ENCODE results near the gene CLASP1.
"Not testable (repeated sequence)": the region's sequence is repeated elsewhere in the genome, so short reads cannot be mapped to it uniquely, and the experiment has no call there.

Gene CLASP1

DNA sequence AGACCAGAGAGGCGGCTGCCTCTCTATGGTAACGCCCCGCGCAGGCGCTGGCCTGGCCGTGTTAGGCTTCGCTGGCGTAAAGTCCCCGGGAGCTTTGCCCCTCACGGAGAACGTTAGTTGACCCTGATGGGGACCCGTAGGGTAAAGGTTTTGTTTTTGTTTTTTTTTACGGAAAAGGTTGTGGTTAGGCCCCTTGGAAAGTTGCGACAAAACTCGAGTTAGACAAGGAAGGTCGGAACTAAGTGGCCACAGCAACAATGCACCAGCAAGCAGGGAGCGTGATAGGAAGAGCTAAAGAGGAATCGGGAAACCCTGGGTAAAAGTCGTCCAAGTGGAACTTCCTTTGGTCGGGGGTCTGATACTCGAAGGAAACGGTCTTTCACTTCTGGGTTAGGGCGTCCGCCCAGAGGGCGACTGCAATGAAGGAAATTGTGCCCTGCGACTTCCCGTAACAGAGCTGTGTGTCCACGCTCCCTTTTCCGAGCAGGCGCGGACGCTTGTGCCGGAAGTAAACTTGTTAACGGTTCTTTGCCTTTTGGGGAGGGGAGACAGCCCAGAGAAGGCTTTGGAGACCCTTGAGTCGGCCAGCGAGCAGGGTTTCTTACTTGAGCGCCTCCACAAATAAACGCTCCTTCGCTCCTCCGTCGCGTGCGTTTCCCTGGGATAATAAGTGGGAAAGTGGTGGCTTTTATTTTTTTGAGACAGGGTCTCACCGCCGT is 493 bp upstream of the CLASP1 start:
- peak overlapping the region; percentile 99 to 100 for H3K27ac Mint-ChIP-seq
- peaks cover 29 to 62% of the 10 kb centered on the region in 2 donors for H3K4me1 Mint-ChIP-seq (ENCODE audit: low read depth in 2 of 2)
- H3K9me3 Mint-ChIP-seq: no peaks in the 10 kb centered on the region
- no peaks in the 10 kb centered on the region for H3K27me3 Mint-ChIP-seq
- DNase-seq: peak; percentile 93 to 95 (median 95)
- peak overlapping the region; percentile 98 to 100 for H3K4me3 Mint-ChIP-seq
- H3K36me3 Mint-ChIP-seq (ENCODE audit: insufficient read depth): peaks cover 32% of the 10 kb centered on the region
- ATAC-seq (replicated peaks): peak; percentile 92

DNA sequence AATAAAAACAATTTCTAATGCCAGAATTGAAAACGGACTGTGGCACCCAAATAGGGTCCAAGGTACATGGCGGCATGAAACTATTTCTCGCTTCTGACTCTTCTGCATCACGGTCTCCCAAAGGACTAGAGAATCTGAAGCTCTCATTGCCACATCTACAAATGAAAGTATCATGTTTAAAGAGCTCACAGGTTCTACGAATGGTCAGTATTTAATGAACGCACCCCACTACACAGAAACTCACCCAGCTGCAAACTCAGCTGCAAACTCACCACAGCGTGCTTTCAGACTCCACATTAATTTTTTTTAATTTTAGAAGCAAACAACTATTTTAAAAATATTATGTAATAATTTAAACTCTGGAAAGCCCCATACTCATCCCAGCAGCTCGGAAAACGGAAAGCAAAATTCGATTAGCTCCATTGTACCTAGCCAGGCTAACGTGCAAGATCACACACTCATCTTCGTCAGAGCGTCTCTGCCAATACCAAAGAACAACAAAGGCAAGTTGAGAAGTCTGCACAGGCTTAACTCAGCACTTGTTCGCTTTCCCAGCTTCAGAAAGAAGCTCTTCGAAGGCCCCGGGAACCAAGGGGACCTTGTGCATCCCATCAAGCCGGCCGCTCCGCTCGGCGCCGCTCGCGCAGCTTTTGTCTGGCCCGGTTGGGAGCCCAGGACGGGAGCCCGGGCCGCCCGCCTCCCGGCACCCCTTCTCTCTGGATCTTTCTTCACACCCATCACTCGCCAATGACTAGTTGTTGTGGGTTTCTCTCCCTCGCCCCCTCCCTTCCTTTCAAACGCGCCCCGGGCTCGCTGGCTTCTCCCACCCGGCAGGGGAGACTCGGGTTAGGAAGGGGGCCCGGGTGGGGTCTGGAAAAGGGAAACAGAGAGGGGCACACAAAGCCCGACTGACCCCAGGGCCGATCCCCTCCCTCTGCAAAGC is 785 bp downstream of the CLASP1 start:
- no peaks in the 10 kb centered on the region for H3K9me3 Mint-ChIP-seq
- DNase-seq (peak; percentile 39 to 55 (median 44)), ATAC-seq (replicated peaks) (peak; percentile 27)
- peak overlapping the region; percentile 98 to 100 for H3K4me3 Mint-ChIP-seq
- no peaks in the 10 kb centered on the region for H3K27me3 Mint-ChIP-seq
- H3K36me3 Mint-ChIP-seq (ENCODE audit: insufficient read depth): peaks cover 38% of the 10 kb centered on the region
- peaks cover 28 to 66% of the 10 kb centered on the region in 2 donors for H3K4me1 Mint-ChIP-seq (ENCODE audit: low read depth in 2 of 2)
- peak overlapping the region; percentile 99 to 100 for H3K27ac Mint-ChIP-seq

DNA sequence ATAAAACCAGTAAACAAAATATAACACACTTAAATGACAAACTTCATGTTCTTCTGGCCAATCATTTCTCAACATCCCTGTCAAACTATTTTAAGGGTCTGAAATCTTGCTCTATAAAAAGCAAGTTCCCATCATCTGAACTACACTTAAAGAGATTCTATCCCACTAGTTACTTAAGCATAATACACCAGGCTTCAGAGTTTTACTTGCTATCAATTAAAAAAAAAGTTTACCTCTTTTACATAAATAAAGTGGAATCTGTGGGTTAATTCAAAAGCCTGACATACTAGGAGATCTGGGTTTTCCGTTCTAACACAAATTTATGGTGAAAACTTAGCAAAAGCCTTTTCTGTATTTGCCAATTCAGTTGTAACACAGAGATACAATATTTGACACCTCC is 1.9 kb downstream of the CLASP1 start:
- peak overlapping the region; percentile 98 to 100 for H3K4me3 Mint-ChIP-seq
- H3K9me3 Mint-ChIP-seq: no peaks in the 10 kb centered on the region
- H3K4me1 Mint-ChIP-seq (ENCODE audit: low read depth in 2 of 2): peaks cover 25 to 64% of the 10 kb centered on the region in 2 donors
- H3K27me3 Mint-ChIP-seq: no peaks in the 10 kb centered on the region
- ATAC-seq (replicated peaks) (no peak), DNase-seq (no peak)
- peaks cover 40% of the 10 kb centered on the region for H3K36me3 Mint-ChIP-seq (ENCODE audit: insufficient read depth)
- peak overlapping the region; percentile 99 to 100 for H3K27ac Mint-ChIP-seq

DNA sequence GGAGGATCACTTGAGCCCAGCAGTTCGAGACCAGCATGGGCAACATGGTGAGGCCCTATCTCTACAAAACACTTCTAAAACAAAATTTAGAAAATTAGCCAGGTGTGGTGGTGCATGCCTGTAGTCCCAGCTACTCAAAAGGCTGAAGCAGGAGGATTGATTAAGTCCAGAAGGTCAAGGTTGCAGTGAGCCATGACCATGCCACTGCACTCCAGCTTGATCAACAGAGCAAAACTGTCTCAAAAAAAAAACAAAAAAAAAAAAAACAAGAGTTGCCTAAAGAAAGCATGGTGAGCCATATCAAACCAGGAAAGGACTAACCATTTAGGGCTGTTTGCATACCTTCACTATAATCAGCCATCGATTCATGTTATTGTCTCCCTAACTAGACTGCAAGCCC is 4.5 kb downstream of the CLASP1 start:
- H3K4me3 Mint-ChIP-seq: no peak overlapping the region
- H3K4me1 Mint-ChIP-seq (ENCODE audit: low read depth in 2 of 2): peaks cover 13 to 56% of the 10 kb centered on the region in 2 donors
- peaks cover 47% of the 10 kb centered on the region for H3K36me3 Mint-ChIP-seq (ENCODE audit: insufficient read depth)
- H3K27me3 Mint-ChIP-seq: no peaks in the 10 kb centered on the region
- ATAC-seq (replicated peaks) (no peak), DNase-seq (no peak)
- no peaks in the 10 kb centered on the region for H3K9me3 Mint-ChIP-seq
- peak overlapping the region; percentile 59 to 81 for H3K27ac Mint-ChIP-seq

DNA sequence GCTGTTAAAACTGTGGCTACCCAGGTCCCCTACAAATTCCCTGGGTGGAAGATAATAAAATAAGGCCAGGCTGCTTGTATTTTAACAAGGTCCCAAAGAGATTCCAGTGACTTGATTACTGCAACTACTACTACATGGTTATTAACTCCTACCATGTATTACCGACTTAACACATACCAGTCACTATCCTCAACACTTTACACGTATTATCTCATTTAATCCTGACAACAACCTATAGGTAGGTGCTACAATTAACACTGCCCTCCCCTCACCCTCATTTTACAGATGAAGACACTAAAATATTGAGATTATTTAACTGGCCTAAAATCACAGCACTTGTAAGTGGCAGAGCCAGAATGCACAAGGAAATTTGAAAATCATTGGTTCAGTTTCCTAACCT is 5.4 kb downstream of the CLASP1 start:
- Mint-ChIP-seq H3K27ac (peak overlapping the region in 1 of 2 donors; percentile 59), H3K4me3 (no peak overlapping the region), H3K4me1 (ENCODE audit: low read depth in 2 of 2) (peaks cover 12 to 53% of the 10 kb centered on the region in 2 donors), H3K36me3 (ENCODE audit: insufficient read depth) (peaks cover 39% of the 10 kb centered on the region), H3K9me3 (no peaks in the 10 kb centered on the region), H3K27me3 (no peaks in the 10 kb centered on the region)
- no peak for ATAC-seq (replicated peaks)
- no peak for DNase-seq

DNA sequence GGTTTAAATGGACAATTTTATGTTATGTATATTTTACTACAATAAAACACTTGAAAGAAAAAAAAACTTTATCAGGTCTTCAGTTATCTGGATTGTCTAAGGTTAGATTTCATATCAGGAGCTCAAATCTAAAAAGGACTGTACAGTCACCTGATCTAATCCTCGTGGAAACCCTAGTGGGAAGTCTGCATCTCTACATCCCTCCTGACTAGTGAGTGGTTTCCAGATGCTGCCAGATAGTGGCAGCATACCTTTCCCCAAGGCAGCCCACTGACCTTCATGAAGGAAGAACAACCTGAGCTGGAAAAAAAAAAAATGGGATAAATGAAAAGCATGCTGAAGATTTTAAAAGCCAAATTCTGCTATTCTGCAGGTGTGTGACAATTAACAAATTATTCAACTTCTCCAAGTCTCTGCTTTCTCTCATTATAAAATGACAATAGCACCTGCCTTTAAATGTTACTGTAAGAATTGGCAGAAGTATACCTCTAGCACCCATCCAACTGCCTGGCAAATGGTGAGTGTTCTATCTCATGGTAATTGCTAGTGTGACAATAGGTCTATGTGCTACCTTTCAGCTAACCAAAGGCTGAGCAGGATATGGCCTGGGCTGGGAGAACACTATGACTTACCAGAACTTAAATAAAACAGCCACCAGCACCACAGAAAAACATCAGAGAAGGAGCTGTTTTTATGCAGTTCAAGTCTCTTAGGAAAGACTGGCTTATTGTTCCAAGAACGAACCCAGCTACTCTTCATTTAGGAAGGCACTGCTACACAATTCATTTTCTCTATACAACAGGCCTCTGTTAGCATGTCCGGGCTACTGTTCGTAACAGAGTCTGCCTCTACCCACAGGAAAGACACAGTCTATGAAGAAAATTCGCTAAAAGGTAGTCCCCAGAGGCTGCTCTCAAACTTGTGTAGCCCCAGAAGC is 8.6 kb downstream of the CLASP1 start:
- DNase-seq: no peak
- Mint-ChIP-seq H3K27me3 (no peaks in the 10 kb centered on the region), H3K36me3 (ENCODE audit: insufficient read depth) (peaks cover 21% of the 10 kb centered on the region), H3K9me3 (no peaks in the 10 kb centered on the region), H3K4me1 (ENCODE audit: low read depth in 2 of 2) (peaks cover 10 to 45% of the 10 kb centered on the region in 2 donors), H3K27ac (peak overlapping the region in 1 of 2 donors; percentile 44), H3K4me3 (no peak overlapping the region)
- no peak for ATAC-seq (replicated peaks)

DNA sequence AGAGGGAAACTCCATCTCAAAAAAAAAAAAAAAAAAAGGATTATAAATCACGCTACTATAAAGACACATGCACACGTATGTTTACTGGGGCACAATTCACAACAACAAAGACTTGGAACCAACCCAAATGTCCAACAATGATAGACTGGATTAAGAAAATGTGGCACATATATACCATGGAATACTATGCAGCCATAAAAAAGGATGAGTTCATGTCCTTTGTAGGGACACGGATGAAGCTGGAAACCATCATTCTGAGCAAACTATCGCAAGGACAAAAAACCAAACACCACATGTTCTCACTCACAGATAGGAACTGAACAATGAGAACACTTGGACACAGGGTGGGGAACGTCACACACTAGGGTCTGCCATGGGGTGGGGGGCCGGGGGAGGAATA is 9.4 kb downstream of the CLASP1 start:
- not testable (repeated sequence) for H3K27ac Mint-ChIP-seq; DNase-seq; ATAC-seq (replicated peaks); H3K9me3 Mint-ChIP-seq; H3K4me3 Mint-ChIP-seq; H3K27me3 Mint-ChIP-seq
- H3K4me1 Mint-ChIP-seq (ENCODE audit: low read depth in 2 of 2): peaks cover 6 to 43% of the 10 kb centered on the region in 2 donors
- H3K36me3 Mint-ChIP-seq (ENCODE audit: insufficient read depth): peaks cover 21% of the 10 kb centered on the region

DNA sequence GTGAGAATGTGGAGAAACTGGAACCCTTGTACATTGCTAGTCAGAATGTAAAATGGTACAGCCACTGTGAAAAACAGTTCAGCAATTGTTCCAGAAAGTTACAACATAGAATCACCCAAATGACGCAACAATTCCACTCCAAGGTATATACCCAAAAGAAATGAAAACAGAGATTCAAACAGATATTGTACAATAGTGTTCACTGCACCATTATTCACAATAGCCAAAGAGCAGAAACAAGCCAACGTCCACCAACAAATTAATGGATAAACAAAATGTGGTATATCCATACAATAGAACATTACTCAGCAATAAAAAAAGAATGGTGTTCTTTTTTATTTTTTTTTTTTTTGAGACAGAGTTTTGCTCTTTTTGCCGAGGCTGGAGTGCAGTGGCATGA is 10.9 kb downstream of the CLASP1 start:
- Mint-ChIP-seq H3K4me3 (no peak overlapping the region), H3K27ac (no peak overlapping the region), H3K27me3 (no peaks in the 10 kb centered on the region), H3K36me3 (ENCODE audit: insufficient read depth) (peaks cover 15% of the 10 kb centered on the region), H3K9me3 (no peaks in the 10 kb centered on the region), H3K4me1 (ENCODE audit: low read depth in 2 of 2) (peaks cover 15 to 48% of the 10 kb centered on the region in 2 donors)
- DNase-seq (no peak), ATAC-seq (replicated peaks) (no peak)

DNA sequence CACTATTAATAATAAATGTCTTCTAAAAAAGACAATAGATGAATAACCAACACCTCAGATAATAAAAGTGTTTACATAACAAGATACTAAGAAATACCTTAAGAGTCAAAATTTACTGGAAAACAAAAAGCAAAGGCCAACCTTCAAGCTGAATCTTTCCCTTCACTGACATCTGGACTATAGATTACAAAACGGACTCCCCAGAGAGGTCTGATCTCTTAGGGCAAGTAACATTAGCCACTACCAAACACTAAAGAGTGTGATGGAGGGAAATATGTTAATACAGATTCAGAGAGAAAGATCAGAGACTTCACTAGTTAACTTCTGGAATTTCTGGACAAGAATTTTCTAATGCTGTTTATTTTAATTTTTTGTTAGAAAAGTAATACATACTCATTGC is 13.9 kb downstream of the CLASP1 start:
- H3K36me3 Mint-ChIP-seq (ENCODE audit: insufficient read depth): no peaks in the 10 kb centered on the region
- no peaks in the 10 kb centered on the region for H3K27me3 Mint-ChIP-seq
- H3K9me3 Mint-ChIP-seq: no peaks in the 10 kb centered on the region
- no peak for ATAC-seq (replicated peaks)
- no peak for DNase-seq
- H3K27ac Mint-ChIP-seq: peak overlapping the region in 1 of 2 donors; percentile 77
- H3K4me3 Mint-ChIP-seq: no peak overlapping the region
- H3K4me1 Mint-ChIP-seq (ENCODE audit: low read depth in 2 of 2): peaks cover 21 to 40% of the 10 kb centered on the region in 2 donors

DNA sequence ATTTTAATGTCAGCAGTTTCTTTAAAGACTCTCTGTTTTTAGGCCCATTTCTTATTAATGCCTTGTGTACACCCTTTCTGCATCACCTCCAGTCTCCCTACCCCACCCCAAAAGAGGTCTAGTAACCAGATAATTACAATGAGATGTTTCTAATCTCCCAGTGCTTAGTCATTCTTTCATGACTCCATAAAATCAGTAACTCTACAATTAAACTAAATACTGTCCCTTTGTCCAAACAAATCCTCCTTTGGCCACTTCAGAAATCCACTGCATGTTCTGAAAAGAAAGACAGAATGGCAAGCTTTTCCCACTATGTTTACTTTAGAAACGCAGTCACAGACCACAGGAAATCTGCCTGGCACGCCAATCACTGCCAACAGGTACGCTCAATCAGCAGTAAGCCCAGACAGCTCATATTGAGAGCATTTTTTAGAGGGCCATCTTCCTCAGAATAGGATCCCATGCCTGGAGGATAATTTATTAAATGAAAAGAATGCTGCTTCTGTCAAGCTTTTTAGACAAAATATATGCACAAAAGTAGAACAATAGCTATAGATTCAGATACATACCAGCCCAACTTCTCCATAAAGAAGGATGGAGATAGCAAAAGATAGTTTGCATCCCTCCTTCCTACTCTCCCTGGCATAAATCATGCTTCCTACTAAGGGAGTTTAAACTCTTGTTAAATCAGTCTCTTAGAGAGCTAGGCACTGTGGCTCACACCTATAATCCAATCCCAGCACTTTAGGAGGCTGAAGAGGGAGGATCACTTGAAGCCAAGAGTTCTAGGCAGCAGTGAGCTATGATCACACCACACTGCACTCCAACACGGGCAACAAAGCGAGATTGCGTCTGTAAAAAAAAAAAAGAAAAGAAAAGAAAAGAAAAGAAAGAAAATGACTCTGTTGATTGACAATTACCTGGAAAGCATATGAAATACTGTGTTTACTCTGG is 14.6 kb downstream of the CLASP1 start:
- Mint-ChIP-seq H3K4me1 (ENCODE audit: low read depth in 2 of 2) (peaks cover 21 to 44% of the 10 kb centered on the region in 2 donors), H3K9me3 (no peaks in the 10 kb centered on the region), H3K4me3 (no peak overlapping the region), H3K27ac (peak overlapping the region; percentile 56 to 77), H3K36me3 (ENCODE audit: insufficient read depth) (no peaks in the 10 kb centered on the region), H3K27me3 (no peaks in the 10 kb centered on the region)
- no peak for ATAC-seq (replicated peaks)
- no peak for DNase-seq

DNA sequence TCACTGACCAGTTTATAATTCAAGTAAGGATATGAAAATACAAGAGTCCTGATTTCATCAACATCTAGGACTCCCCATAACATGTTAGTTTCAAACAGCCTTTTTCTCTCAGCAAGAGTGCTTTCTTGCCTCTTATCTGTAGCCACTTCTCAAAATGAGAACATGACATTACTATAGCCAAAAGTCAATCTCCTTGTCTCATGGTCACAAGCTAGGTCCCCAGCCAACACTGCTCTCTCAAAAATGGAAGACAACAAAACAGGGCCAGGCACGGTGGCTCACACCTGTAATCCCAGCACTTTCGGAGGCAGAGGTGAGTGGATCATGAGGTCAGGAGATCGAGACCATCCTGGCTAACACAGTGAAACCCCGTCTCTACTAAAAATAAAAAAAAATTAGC is 15.8 kb downstream of the CLASP1 start:
- Mint-ChIP-seq H3K36me3 (ENCODE audit: insufficient read depth) (no peaks in the 10 kb centered on the region), H3K4me1 (ENCODE audit: low read depth in 2 of 2) (peaks cover 20 to 44% of the 10 kb centered on the region in 2 donors), H3K9me3 (no peaks in the 10 kb centered on the region), H3K27ac (peak overlapping the region in 1 of 2 donors; percentile 77), H3K27me3 (no peaks in the 10 kb centered on the region), H3K4me3 (no peak overlapping the region)
- DNase-seq: no peak
- no peak for ATAC-seq (replicated peaks)

DNA sequence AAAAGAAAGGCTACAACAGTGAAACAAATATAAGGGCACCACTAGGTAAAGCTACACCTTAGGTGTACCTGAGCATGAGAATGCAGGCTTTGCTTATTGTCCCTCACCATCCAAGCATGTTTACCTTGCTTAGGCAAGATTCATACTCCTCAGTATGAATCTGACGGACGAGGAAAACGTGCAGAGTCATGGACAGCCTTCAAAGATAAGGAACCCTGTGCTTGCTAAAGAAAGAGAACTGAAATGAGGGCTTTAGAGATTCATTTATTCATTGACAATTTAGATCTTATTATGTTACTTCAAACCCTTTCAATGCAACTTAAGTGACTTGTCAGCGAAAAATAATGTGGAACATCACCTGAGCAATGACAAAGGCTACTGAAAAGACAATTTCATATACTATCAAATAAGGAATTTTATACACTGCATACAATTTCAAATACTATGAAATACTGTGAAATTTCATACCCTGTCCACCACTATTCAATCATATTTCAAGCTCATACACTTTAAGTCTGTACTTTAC is 21.7 kb downstream of the CLASP1 start:
- Mint-ChIP-seq H3K27me3 (no peaks in the 10 kb centered on the region), H3K4me3 (no peak overlapping the region), H3K36me3 (ENCODE audit: insufficient read depth) (peaks cover 7% of the 10 kb centered on the region), H3K4me1 (ENCODE audit: low read depth in 2 of 2) (peaks cover 13 to 33% of the 10 kb centered on the region in 2 donors), H3K27ac (no peak overlapping the region), H3K9me3 (no peaks in the 10 kb centered on the region)
- DNase-seq: no peak
- ATAC-seq (replicated peaks): no peak

All from effector memory CD8-positive, alpha-beta T cell (primary cell).